Esophagus muscularis mucosa (tissue), 4 donors: ENCODE results near the gene UBE2D3.

Source experiments
- CTCF ChIP-seq, 3 experiments: fragments of 200-600 bp in 2 of 3; fragments of 450-650 bp in 1 of 3; sonication (generic) in 2 of 3; IDR thresholded peaks; one replicate each; pipeline ENCODE4 v1.5.1; 2017 to 2019; ENCODE audit warnings: antibody characterized with exemption in 3 of 3, mild to moderate bottlenecking in 2 of 3, moderate library complexity in 1 of 3
- EP300 ChIP-seq: sonication (generic); formaldehyde crosslinking; IDR thresholded peaks from one replicate; pipeline ENCODE4 v1.6.1; 2017; ENCODE audit warnings: antibody characterized with exemption
- POLR2AphosphoS5 ChIP-seq, 2 donors: sonication (generic); formaldehyde crosslinking; IDR thresholded peaks; one replicate each; pipeline ENCODE4 v1.6.1; 2017; ENCODE audit warnings: antibody characterized with exemption in 2 of 2

GRCh38 chr4:102751941-102752340 lies 75.4 kb downstream of the UBE2D3 start:
- TF ChIP-seq CTCF (IDR thresholded peaks at IDR 0.05) (no peak), POLR2AphosphoS5 (IDR thresholded peaks at IDR 0.05) (no peak), EP300 (no peak)
